Fibroblast of the conjunctiva (primary cell): ENCODE data around the gene GGT6.

Source experiments
- DNase-seq: peaks from one replicate; pipeline ENCODE4 v3.0.0-alpha.2; 2010; ENCODE audit warnings: low read depth

The GGT6 gene

DNA sequence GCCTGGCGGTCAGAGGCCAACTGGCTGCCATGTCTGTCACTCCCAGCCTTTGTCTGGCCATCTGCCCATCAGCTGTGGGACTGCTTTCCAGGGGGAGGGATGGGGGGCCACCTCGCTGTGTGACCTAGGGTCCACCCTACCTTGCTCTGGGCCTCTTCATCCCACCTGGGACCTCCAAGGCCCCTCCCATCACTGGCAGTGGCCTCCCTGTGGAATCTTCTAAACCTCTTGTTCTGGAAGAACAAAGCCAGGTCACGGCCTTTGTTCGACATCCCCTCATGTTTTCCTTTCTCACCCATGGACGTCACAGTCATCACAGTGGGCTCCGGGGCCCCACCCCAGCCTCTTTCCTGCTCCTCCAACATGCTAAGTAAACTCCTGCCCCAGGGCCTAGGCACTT, 37.7 kb downstream of the GGT6 start:
- no peak for DNase-seq

DNA sequence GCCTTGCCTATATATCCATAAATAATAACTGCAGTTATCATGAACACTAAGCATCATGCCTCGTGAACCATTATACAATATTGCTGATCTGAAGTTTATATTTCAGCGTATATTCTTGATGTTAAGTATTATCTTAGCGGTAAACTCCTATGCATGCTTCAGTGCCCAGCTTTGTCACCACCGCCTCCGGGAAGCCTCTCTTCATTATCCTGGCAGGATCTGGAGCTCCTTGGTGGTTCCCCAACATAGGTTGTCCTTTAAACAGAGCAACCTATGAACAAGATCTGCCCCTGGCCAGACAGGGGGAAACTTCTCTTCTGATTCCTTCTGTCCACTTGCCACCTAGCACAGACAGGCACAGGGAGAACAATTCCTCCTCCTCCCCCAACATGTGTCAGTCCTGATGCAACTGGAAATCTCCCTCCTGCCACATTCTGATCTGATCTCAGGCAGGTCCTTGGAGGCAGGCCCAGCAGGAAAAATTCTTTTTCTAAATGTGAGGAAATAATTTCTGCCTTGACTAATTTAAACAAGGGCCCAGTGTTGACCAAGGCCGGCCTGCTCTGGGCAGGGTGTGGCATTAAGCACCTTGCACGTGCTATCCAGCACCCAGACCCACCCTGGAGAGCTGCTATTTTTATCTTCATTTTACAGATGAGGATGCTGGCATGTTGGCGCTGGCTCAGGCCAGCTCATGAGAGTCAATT, 39.3 kb downstream of the GGT6 start:
- DNase-seq, result no peak

DNA sequence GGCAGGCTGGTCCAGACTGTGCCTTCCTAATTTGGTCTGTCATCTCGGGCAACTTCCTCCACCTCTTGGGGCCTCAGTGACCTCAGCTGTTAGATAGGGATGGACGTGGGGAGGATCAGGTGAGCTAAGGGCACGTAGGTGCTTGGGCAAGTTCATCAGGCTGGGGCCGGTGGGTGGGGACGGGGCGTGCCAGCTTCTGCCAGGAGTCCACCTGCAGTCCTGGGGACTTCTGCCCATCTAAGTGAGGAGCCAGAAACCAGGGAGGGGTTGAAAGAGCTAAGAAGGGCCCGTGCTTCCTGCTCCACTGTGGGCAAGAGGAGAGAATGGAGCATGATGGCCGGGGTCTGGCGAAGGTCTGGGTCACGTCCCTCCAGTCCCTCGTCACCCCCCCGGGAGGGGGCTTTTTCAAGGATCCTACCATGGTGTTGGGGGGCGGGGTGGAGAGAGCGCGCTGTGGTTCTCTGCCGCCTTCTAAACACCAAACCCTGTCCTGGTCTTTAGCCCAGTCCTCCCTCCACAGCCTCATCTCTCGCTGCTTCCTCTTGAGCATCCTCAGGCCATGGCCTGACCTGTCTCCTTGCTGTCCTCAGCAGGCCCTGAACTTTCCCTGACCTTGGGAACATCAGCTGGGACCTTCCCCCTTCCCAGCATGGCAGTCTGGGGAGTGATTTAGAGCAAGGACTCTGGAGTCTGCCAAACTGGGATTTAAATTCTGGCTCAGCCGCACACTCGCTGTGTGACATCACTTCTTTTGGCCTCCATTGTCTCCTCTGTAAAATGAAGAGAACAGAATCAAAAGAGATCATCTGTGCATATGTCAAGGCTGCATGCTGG, 40.1 kb downstream of the GGT6 start:
- no peak for DNase-seq

- DNase-seq, result no peak
These were observed 41.0 kb downstream of the GGT6 start for GRCh38 chr17:4519361-4519788.

GRCh38 chr17:4518901-4519300, 41.5 kb downstream of the GGT6 start:
- DNase-seq, result no peak

DNA sequence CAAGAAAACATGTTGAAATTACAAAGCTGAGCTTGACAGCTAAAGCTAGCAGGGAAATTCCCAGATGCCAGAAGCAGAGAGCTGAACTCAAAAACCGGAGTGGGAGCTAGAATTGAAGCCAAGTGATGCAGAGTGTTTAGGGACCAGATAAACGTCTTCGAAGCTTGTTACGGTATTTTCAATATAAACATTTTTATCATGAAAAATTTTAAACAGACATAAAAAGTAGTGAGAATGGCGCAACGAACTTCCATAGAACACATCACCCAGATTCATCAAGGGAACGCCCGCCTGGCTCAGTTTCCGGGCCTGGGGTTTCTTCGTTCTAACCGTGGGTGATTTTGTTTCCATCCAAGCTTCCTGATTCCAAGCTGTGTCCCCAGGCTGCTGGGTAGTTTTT, 43.6 kb downstream of the GGT6 start:
- DNase-seq, result no peak

- DNase-seq, result no peak
These were observed 44.9 kb downstream of the GGT6 start for GRCh38 chr17:4515501-4515900.

DNA sequence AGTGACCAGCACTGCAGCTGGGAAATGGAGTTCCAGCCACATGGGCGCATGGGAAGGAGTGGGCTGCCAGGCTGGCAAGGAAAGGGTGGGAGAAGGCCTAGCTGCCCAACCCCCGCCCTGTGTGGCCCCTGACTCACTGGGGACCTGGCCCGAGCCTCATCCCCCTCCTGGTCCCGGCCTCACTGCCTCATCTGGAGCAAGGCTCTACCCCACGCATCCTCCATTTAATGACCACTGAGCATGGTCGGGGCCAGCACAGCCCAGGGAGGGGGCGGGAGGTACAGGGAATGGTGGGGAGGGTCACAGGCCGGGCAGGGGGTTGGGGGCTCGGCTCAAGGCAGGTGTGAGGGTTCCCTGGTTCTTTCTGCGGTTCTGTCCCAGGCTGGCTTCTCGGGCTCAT, 45.6 kb downstream of the GGT6 start:
- DNase-seq, result no peak

GRCh38 chr17:4514206-4514605, 46.2 kb downstream of the GGT6 start:
- no peak for DNase-seq

DNA sequence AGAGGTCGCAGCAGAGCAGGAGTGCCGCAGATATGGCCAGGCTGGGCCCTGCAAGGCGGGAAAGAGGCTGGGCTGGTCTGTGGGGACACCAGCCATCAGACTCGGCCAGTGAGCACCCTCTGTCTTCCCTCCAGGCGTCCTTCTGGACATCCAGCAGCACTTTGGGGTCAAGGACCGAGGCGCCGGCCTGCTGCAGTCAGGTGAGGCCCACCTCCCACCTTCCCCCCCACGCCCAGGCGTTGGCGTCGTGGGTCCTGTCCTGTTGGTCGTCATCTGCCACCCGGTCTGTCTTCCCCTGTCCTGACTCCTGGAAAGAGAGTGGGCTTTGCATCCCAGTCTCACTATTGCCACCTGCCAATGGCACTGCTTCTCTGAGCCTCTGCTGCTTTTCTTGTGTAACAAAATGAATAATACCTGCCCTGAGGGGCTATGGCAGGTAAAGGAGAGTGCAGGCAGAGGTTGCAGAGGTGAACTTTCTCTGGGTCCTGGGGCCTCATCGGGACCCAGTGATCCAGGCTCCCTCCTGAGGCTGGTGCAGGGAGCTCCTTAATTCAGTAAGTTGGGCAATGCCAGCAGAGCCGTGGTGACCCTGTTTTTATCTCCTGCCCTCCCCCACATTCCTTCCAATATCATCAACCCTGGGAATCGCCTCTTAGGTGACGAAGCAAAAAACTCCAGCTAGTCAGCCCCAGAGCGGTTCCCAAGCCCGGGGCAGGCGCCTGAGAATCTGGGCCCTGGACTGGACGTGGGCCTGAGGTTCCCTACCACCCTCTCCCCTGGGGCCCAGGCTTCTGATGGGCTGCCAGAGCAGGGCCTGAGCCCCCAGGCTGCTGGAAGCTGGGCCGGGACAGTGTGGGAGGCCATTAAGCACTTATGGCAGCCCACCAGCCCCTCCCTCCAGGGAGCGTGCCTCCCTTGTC, 47.0 kb downstream of the GGT6 start:
- DNase-seq, result no peak

- no peak for DNase-seq
These were observed 47.9 kb downstream of the GGT6 start for GRCh38 chr17:4512156-4513112.

DNA sequence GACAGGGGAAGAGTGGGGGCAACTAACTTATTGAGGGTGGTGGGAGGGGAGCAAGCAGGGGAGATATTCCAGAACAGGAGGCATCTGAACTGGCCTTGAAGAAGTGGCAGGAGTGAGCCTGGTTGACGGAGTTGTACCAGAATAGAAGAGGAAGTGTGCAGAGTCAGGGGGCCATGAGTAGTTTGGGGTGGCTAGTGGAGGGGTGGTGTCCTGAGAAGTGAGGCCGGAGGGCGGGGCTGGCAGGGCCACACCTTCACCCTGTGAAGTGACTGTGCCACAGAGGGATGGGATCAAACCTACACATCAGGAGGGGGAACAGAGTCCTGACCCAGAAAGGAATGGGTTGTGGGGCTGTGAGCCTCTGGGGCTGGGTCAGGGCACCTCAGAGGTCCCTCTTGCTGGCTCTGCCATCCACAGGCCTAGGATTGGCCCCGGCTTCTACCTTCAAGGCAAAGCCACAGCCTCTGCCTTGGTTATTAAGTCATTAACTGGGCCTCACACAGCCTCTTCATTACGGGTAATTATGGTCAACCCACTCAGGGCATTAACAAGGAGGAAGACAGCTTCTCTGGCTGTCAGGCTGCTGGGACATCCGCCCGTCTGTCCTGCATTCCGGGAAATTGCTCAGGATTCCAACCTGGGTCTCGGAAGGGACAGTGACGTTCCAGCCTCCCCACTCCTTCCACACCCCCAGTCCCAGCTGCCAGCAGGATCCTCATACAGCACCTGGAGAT, 49.0 kb downstream of the GGT6 start:
- no peak for DNase-seq

GRCh38 chr17:4510618-4510941, 49.8 kb downstream of the GGT6 start:
- no peak for DNase-seq

DNA sequence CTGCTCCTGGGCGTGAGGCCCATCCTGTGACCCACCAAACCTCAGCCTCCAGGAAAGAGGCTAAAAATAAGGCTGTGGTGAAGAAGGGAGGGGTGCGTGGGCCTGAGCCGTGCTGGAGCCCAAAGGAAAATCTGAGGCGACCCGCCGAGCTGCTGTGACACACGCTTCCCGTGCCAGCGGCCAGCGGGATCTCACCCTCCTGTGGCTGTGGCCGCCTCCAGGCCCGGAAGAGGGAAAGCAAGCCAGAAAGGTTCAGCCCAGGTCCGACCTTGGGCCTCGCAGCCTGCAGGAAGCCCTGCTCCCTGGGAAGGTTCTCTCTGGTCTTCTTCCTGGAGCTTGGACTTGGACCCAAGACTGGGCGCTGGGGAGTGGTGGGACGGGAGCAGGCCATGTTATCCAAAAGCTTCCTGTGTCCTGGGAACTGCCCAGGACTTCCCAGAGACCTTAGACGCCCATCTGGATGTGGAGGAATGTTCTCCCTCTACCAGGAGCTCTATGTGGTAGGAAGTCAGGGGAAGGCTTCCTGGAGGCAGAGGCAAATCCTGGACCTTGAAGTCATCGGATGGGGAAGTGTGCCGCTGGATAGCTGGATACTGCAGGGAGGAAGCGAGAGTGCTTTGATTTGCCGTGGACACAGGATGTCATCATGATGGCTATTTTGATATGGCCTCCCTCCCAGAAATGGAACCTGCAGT, 50.3 kb downstream of the GGT6 start:
- DNase-seq, result no peak

DNA sequence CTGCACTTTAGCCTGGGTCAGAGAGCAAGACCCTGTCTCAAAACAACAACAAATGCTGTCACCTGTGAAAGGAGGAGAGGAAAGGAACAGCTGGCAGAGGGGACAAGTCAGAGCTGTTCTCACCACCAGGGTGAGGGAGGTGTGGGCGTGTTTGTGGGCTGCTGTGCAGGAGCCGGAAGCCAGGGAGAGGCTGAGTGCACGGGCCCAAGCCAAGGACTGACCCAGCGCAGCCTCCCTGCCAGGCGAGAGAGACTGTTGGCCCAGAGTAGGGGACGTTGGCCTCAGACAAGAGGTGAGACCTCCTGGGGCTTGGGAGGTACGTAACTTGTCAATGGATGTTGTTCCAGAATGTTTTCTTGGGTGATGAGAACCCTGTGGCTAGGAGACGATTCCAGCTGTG, 51.0 kb downstream of the GGT6 start:
- no peak for DNase-seq

GRCh38 chr17:4508207-4508606, 52.2 kb downstream of the GGT6 start:
- no peak for DNase-seq

GRCh38 chr17:4507361-4508111, 52.8 kb downstream of the GGT6 start:
- no peak for DNase-seq
